B cell (primary cell): Measurements from ENCODE around the gene PLCD3. TPM values are rescaled to one million over a fixed set of nuclear protein-coding genes. Genes with fewer than 3 reads are reported as not detected.

ENCODE experiments used
- ATAC-seq: fragments of 200-7000 bp; cut with Tn5 transposase; one replicate; pipeline ENCODE4 v1.10.0; 2021; ENCODE audit warnings: low read depth, mild to moderate bottlenecking, moderate number of reproducible peaks, moderate library complexity
- CTCF ChIA-PET: fragments of 350-600 bp; sonication (Branson Sonifier 250); formaldehyde crosslinking; loops from one replicate; lab custom pipeline; 2021; ENCODE audit warnings: antibody characterized with exemption, inconsistent platforms; lab: Charles Lee
- POLR2A ChIA-PET: fragments of 350-600 bp; sonication (Branson Sonifier 250); formaldehyde crosslinking; loops from one replicate; lab custom pipeline; 2021; ENCODE audit warnings: antibody characterized with exemption; lab: Charles Lee
- DNase-seq: peaks from one replicate; pipeline ENCODE4 v3.0.0; 2013
- H2AFZ ChIP-seq: 2 replicates; pipeline ENCODE4 v1.6.1; 2012; ENCODE audit warnings: mild to moderate bottlenecking, low read depth, low read length; ENCODE audit not compliant: insufficient read depth, poor library complexity, severe bottlenecking
- H3K27ac ChIP-seq, 2 donors: 1 replicate in 1 of 2; 2 replicates in 1 of 2; pipeline ENCODE4 v1.5.1; 2012 to 2013; ENCODE audit warnings: low read length in 2 of 2, mild to moderate bottlenecking in 2 of 2, moderate library complexity in 1 of 2
- H3K27me3 ChIP-seq, 4 experiments: fragments of 200-600 bp in 1 of 4; sonication (generic) in 1 of 4; replicated peaks in 1 of 4; 1 replicate in 2 of 4; 2 replicates in 2 of 4; pipeline versions ENCODE4 v1.6.1 to v1.7.0; 2013 to 2016; ENCODE audit warnings: low read length in 3 of 4, mild to moderate bottlenecking in 2 of 4, mixed read lengths in 1 of 4, moderate library complexity in 1 of 4; ENCODE audit not compliant: insufficient read depth in 4 of 4, control insufficient read depth in 3 of 4; ENCODE audit errors: control extremely low read depth in 1 of 4
- H3K36me3 ChIP-seq, 2 experiments: replicated peaks in 1 of 2; 1 replicate in 1 of 2; 2 replicates in 1 of 2; pipeline versions ENCODE4 v1.6.1 to v1.7.1; 2013; ENCODE audit warnings: low read length in 1 of 2; ENCODE audit not compliant: insufficient read depth in 2 of 2, control insufficient read depth in 1 of 2; ENCODE audit errors: control extremely low read depth in 1 of 2, extremely low read depth in 1 of 2
- H3K4me1 ChIP-seq, 2 donors: fragments of 200-600 bp in 1 of 2; sonication (generic) in 1 of 2; 1 replicate in 1 of 2; 2 replicates in 1 of 2; pipeline versions ENCODE4 v1.5.1 to v1.6.1; 2013 to 2017; ENCODE audit warnings: low read length in 2 of 2; ENCODE audit not compliant: control insufficient read depth in 2 of 2, insufficient read depth in 2 of 2
- H3K4me2 ChIP-seq: replicated peaks from 2 replicates; pipeline ENCODE3; 2012; ENCODE audit warnings: mild to moderate bottlenecking, low read depth, low read length; ENCODE audit not compliant: poor library complexity, severe bottlenecking
- H3K4me3 ChIP-seq, 5 experiments: fragments of 200-600 bp in 1 of 5; sonication (generic) in 1 of 5; 1 replicate in 3 of 5; 2 replicates in 2 of 5; pipeline versions ENCODE4 v1.5.1 to v1.7.0; 2011 to 2016; ENCODE audit warnings: low read length in 4 of 5, mild to moderate bottlenecking in 4 of 5, low read depth in 2 of 5, control low read depth in 1 of 5, moderate library complexity in 1 of 5; ENCODE audit not compliant: insufficient read depth in 1 of 5; ENCODE audit errors: control extremely low read depth in 1 of 5, extremely low read depth in 1 of 5
- H3K79me2 ChIP-seq: fragments of 200-600 bp; sonication (generic); one replicate; pipeline ENCODE4 v1.6.0; 2016; ENCODE audit warnings: low read length; ENCODE audit not compliant: control insufficient read depth, insufficient read depth
- H3K9ac ChIP-seq: fragments of 200-600 bp; sonication (generic); 2 replicates; pipeline ENCODE4 v1.6.1; 2017; ENCODE audit warnings: mild to moderate bottlenecking, low read length, moderate library complexity
- H3K9me3 ChIP-seq, 3 donors: one replicate each; pipeline versions ENCODE4 v1.6.1 to v1.7.1; 2013; ENCODE audit warnings: low read length in 2 of 3; ENCODE audit not compliant: control insufficient read depth in 2 of 3, insufficient read depth in 1 of 3; ENCODE audit errors: control extremely low read depth in 1 of 3
- H4K20me1 ChIP-seq: 2 replicates; pipeline ENCODE4 v1.6.0; 2012; ENCODE audit warnings: mild to moderate bottlenecking, low read length; ENCODE audit not compliant: insufficient read depth, control insufficient read depth, poor library complexity, severe bottlenecking
- H3K27ac Mint-ChIP-seq: one replicate; pipeline ENCODE4 v1.8.0; 2021; ENCODE audit warnings: mixed read lengths
- H3K27me3 Mint-ChIP-seq: one replicate; pipeline ENCODE4 v1.8.0; 2021; ENCODE audit warnings: mixed read lengths
- H3K4me1 Mint-ChIP-seq: one replicate; pipeline ENCODE4 v1.8.0; 2021; ENCODE audit warnings: mixed read lengths
- H3K4me3 Mint-ChIP-seq: one replicate; pipeline ENCODE4 v1.8.0; 2021; ENCODE audit warnings: mixed read lengths
- H3K9me3 Mint-ChIP-seq: one replicate; pipeline ENCODE4 v1.8.0; 2022; ENCODE audit warnings: mixed read lengths; ENCODE audit not compliant: insufficient read depth
- EZH2 ChIP-seq: IDR thresholded peaks from 2 replicates; pipeline ENCODE4 v1.6.1; 2012; ENCODE audit warnings: borderline replicate concordance, low read depth, mild to moderate bottlenecking, moderate library complexity, low read length; ENCODE audit not compliant: insufficient read depth, poor library complexity, severe bottlenecking
- WGBS: methylation state at CpG from one replicate; pipeline ENCODE4 v1.1.5; 2013; ENCODE audit warnings: missing lambda C conversion rate; ENCODE audit not compliant: insufficient coverage; 5-methylcytosine and 5-hydroxymethylcytosine counted together
- intact Hi-C: fragments of 100-400 bp; cut with micrococcal nuclease; formaldehyde crosslinking; loops from one replicate; pipeline ENCODE4 v1.10.0; 2022
- polyA plus RNA-seq: library from polyadenylated mRNA; depleted of rRNA; stranded (reverse); fragments of >200 nt; gene quantifications from 2 replicates; pipeline ENCODE4 v1.2.3, GENCODE V29; 2012
- total RNA-seq, 2 donors: library from RNA; stranded (reverse); fragments of 120-200 nt in 1 of 2; gene quantifications; 1 replicate in 1 of 2; 2 replicates in 1 of 2; pipeline versions ENCODE4 v1.2.3 to v1.2.4, GENCODE V29; 2013 to 2022
- TF ChIP-seq, protein P1 (sequence below): fragments of 200-600 bp; IDR thresholded peaks from one replicate; pipeline ENCODE4 v1.8.0; 2022; ENCODE audit warnings: antibody characterized with exemption, mild to moderate bottlenecking

Gene PLCD3
- total and polyA plus RNA-seq, 2 donors (not counting 1 experiment from before 2014, with no cell fraction given) = 0.54 to 2.2 TPM

DNA sequence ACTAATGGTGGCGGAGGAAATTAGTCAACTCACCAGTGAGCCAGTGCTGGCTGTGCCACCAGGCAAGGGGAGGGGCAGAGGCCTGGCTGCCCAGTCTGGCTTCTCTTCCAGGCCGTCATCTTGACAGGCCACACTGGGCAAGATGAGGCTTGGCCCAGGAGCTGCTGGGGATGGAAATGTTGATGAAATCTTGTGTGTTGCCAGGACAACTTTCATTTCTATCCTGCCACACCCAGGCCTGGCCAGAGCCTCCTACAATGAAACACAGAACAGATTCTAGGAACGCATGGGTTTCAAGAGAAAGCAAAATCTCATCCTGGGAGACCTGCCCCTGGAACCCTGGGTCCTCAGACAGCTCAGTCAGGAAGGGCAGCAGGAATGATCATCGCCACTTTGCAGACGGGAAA lies 38.6 kb upstream of the PLCD3 start:
- Histone ChIP-seq H3K36me3 (no peaks in the 10 kb centered on the region), H4K20me1 (no peaks in the 10 kb centered on the region), H2AFZ (no peak overlapping the region), H3K4me1 (peaks cover 11 to 16% of the 10 kb centered on the region in 2 donors), H3K4me3 (no peak overlapping the region), H3K4me2 (no peak overlapping the region), H3K9me3 (no peaks in the 10 kb centered on the region), H3K27me3 (no peaks in the 10 kb centered on the region), H3K27ac (no peak overlapping the region), H3K79me2 (no peaks in the 10 kb centered on the region), H3K9ac (no peak overlapping the region)
- intact Hi-C loops = no loop called here
- TF ChIP-seq EZH2 = no peak
- TF ChIP-seq, protein P1, sequence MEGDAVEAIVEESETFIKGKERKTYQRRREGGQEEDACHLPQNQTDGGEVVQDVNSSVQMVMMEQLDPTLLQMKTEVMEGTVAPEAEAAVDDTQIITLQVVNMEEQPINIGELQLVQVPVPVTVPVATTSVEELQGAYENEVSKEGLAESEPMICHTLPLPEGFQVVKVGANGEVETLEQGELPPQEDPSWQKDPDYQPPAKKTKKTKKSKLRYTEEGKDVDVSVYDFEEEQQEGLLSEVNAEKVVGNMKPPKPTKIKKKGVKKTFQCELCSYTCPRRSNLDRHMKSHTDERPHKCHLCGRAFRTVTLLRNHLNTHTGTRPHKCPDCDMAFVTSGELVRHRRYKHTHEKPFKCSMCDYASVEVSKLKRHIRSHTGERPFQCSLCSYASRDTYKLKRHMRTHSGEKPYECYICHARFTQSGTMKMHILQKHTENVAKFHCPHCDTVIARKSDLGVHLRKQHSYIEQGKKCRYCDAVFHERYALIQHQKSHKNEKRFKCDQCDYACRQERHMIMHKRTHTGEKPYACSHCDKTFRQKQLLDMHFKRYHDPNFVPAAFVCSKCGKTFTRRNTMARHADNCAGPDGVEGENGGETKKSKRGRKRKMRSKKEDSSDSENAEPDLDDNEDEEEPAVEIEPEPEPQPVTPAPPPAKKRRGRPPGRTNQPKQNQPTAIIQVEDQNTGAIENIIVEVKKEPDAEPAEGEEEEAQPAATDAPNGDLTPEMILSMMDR = no peak
- no peaks in the 10 kb centered on the region for H3K9me3 Mint-ChIP-seq
- H3K27ac Mint-ChIP-seq = peak overlapping the region; percentile 50
- no peak for ATAC-seq
- H3K4me3 Mint-ChIP-seq = peak overlapping the region; percentile 23
- no peaks in the 10 kb centered on the region for H3K27me3 Mint-ChIP-seq
- CTCF ChIA-PET = interaction anchor here (0.9 to 3.0 kb wide), 2 partner anchors 26 to 36 kb away, joined by 4 to 23 read pairs; partner anchors contain the start of gene ACBD4
- DNase-seq = no peak
- 85% methylated on average over 4 of the region's 5 CpGs for WGBS
- H3K4me1 Mint-ChIP-seq = peaks cover 12% of the 10 kb centered on the region
- POLR2A ChIA-PET = interaction anchor here (0.6 to 3.6 kb wide), 3 partner anchors 9 to 22 kb away, joined by 3 to 23 read pairs (median 23); partner anchors contain the start of genes HEXIM1 and HEXIM2

DNA sequence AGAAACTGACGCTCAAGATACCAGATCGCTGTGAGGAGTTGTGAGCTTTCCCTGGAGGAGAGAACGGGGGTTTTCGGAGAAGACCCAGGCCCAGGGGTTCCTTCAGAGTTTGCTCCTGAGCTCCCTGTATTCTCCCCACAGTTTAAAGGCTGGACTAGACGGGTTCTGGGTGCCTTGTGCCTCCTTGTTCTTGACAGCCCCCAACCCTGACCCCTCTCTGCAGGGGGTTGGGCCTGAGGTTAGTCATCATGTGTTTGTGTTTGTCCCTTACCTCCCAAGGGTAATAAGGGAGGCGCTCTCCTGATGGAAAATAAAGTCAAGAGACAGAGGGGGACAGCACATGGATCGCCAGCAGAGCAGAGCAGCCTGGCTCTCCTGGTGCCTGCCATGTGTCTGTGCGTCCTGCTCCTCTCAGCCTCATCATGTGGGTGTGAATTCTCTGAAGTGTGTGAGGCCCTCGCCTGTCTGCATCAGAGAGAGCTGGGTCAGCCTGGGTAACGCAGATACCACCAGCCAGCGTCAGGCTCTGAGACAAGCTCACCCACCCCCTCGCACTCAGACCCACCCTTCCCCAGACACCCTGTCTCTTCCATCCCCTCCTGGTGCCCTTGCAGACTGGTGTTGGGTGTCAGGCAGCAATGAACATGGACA lies 38.1 kb upstream of the PLCD3 start:
- WGBS = 92% methylated on average over 11 of the region's 12 CpGs
- intact Hi-C loops = no loop called here
- ChIA-PET CTCF (interaction anchor here (0.9 to 1.4 kb wide), 2 partner anchors 21 to 35 kb away, joined by 4 to 5 read pairs; partner anchors contain the start of gene ACBD4), POLR2A (interaction anchor here (0.5 to 3.6 kb wide), 4 partner anchors 9 to 21 kb away, joined by 3 to 23 read pairs (median 13); partner anchors contain the start of genes HEXIM1 and HEXIM2)
- no peak for DNase-seq
- no peak for TF ChIP-seq EZH2
- TF ChIP-seq, protein P1 = no peak
- H2AFZ ChIP-seq = no peak overlapping the region
- no peaks in the 10 kb centered on the region for H3K27me3 Mint-ChIP-seq
- H3K27ac ChIP-seq = no peak overlapping the region
- H3K4me3 Mint-ChIP-seq = no peak overlapping the region
- no peak for ATAC-seq
- H3K9me3 Mint-ChIP-seq = no peaks in the 10 kb centered on the region
- H3K4me2 ChIP-seq = no peak overlapping the region
- no peaks in the 10 kb centered on the region for H4K20me1 ChIP-seq
- H3K9me3 ChIP-seq = no peaks in the 10 kb centered on the region
- no peaks in the 10 kb centered on the region for H3K27me3 ChIP-seq
- no peaks in the 10 kb centered on the region for H3K79me2 ChIP-seq
- peak overlapping the region; percentile 50 for H3K27ac Mint-ChIP-seq
- H3K4me3 ChIP-seq = no peak overlapping the region
- H3K4me1 Mint-ChIP-seq = peaks cover 12% of the 10 kb centered on the region
- H3K4me1 ChIP-seq = peaks cover 11 to 16% of the 10 kb centered on the region in 2 donors
- H3K36me3 ChIP-seq = no peaks in the 10 kb centered on the region
- H3K9ac ChIP-seq = no peak overlapping the region
